ENCODE data around the gene IL21R. TPM values are rescaled to one million over a fixed set of nuclear protein-coding genes. Genes with fewer than 3 reads are reported as not detected.

The IL21R gene
- total and polyA plus RNA-seq, 2 donors (not counting 1 experiment from before 2014, with no cell fraction given) = 28.5 to 32.1 TPM

DNA sequence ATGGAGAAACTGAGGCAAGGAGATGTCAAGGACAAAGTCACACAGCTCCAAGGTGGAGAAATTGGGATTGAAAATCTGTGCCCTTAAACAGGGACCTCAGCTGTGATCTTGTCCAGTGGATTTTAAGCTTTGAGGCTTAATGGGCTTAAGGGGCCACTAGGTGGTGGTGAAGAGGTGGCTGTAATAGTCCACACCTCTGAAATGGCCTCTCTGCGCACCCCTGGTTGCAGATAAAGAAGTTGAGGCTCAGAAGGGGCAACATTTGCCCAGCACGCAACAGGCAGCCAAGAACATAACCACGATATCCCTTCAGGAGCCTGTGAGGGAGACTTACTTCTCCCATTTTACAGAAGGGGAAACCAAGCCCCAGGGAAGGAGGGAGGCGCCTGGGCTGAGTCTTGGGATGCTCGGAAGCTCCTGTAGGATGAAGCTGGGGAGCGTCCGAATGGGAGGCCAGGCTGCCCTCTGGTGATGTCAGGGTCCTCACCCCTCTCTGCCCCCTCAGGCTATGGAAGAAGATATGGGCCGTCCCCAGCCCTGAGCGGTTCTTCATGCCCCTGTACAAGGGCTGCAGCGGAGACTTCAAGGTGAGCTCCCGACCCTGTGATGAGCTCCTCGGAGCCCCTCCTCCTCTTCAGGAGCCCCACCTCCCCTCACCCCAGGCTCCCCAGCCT, 43.7 kb downstream of the IL21R start:
- no peak overlapping the region for H2AFZ ChIP-seq (ENCODE audit: insufficient read depth, low read depth, low read length, poor library complexity, severe bottlenecking)
- H3K79me2 ChIP-seq (ENCODE audit: control insufficient read depth, insufficient read depth, low read length) = peaks cover 7% of the 10 kb centered on the region
- DNase-seq (no peak), ATAC-seq (ENCODE audit: low read depth) (no peak)
- intact Hi-C loops (cut with micrococcal nuclease) = no loop called here
- Mint-ChIP-seq H3K27ac (peak overlapping the region; percentile 75), H3K27me3 (no peaks in the 10 kb centered on the region), H3K9me3 (ENCODE audit: insufficient read depth) (no peaks in the 10 kb centered on the region), H3K4me3 (no peak overlapping the region), H3K4me1 (peaks cover 46% of the 10 kb centered on the region)
- peaks cover 42 to 51% of the 10 kb centered on the region in 2 donors for H3K4me1 ChIP-seq (ENCODE audit: control insufficient read depth in 2 of 2, insufficient read depth in 2 of 2, low read length in 2 of 2)
- no peak overlapping the region for H3K9ac ChIP-seq (ENCODE audit: low read length)
- H3K4me2 ChIP-seq (replicated peaks; ENCODE audit: low read depth, low read length, poor library complexity, severe bottlenecking) = peak overlapping the region; percentile 48
- ChIA-PET CTCF (interaction anchor here (0.8 to 0.9 kb wide), 2 partner anchors 15 to 45 kb away, joined by 3 to 4 read pairs; no protein-coding TSS in a partner anchor), POLR2A (interaction anchor here (0.6 to 0.7 kb wide), 2 partner anchors 146 to 265 kb away, joined by 3 read pairs; no protein-coding TSS in a partner anchor)
- WGBS (ENCODE audit: insufficient coverage) = 98% methylated on average over 7 of the region's 12 CpGs
- peaks cover 26% of the 10 kb centered on the region for H4K20me1 ChIP-seq (ENCODE audit: control insufficient read depth, insufficient read depth, low read length, poor library complexity, severe bottlenecking)
- H3K27me3 ChIP-seq (replicated peaks in 1 of 4; ENCODE audit: control extremely low read depth in 1 of 4, control insufficient read depth in 3 of 4, insufficient read depth in 4 of 4, low read length in 3 of 4) = no peaks in the 10 kb centered on the region
- peaks cover 0 to 23% (median 3%) of the 10 kb centered on the region in 3 donors for H3K9me3 ChIP-seq (ENCODE audit: control extremely low read depth in 1 of 3, control insufficient read depth in 2 of 3, insufficient read depth in 1 of 3, low read length in 2 of 3)
- peaks cover 32 to 73% of the 10 kb centered on the region in 2 experiments for H3K36me3 ChIP-seq (replicated peaks in 1 of 2; ENCODE audit: control extremely low read depth in 1 of 2, control insufficient read depth in 1 of 2, extremely low read depth in 1 of 2, insufficient read depth in 2 of 2, low read length in 1 of 2)
- peak overlapping the region in 1 of 2 donors; percentile 79 for H3K27ac ChIP-seq (ENCODE audit: low read length in 2 of 2)
- H3K4me3 ChIP-seq (ENCODE audit: control extremely low read depth in 1 of 5, extremely low read depth in 1 of 5, insufficient read depth in 1 of 5, low read depth in 2 of 5, low read length in 4 of 5) = no peak overlapping the region
- no peak for TF ChIP-seq CTCF (IDR thresholded peaks at IDR 0.05)

- Histone ChIP-seq H2AFZ (ENCODE audit: insufficient read depth, low read depth, low read length, poor library complexity, severe bottlenecking) (no peak overlapping the region), H3K9ac (ENCODE audit: low read length) (no peak overlapping the region), H3K27me3 (replicated peaks in 1 of 4; ENCODE audit: control extremely low read depth in 1 of 4, control insufficient read depth in 3 of 4, insufficient read depth in 4 of 4, low read length in 3 of 4) (no peaks in the 10 kb centered on the region), H3K4me1 (ENCODE audit: control insufficient read depth in 2 of 2, insufficient read depth in 2 of 2, low read length in 2 of 2) (peaks cover 48 to 61% of the 10 kb centered on the region in 2 donors), H3K9me3 (ENCODE audit: control extremely low read depth in 1 of 3, control insufficient read depth in 2 of 3, insufficient read depth in 1 of 3, low read length in 2 of 3) (peaks cover 0 to 28% (median 3%) of the 10 kb centered on the region in 3 donors), H3K27ac (ENCODE audit: low read length in 2 of 2) (peak overlapping the region; percentile 25 to 79), H3K4me2 (replicated peaks; ENCODE audit: low read depth, low read length, poor library complexity, severe bottlenecking) (peak overlapping the region; percentile 48), H3K79me2 (ENCODE audit: control insufficient read depth, insufficient read depth, low read length) (peaks cover 12% of the 10 kb centered on the region), H3K36me3 (replicated peaks in 1 of 2; ENCODE audit: control extremely low read depth in 1 of 2, control insufficient read depth in 1 of 2, extremely low read depth in 1 of 2, insufficient read depth in 2 of 2, low read length in 1 of 2) (peaks cover 31 to 66% of the 10 kb centered on the region in 2 experiments), H4K20me1 (ENCODE audit: control insufficient read depth, insufficient read depth, low read length, poor library complexity, severe bottlenecking) (peaks cover 19% of the 10 kb centered on the region), H3K4me3 (ENCODE audit: control extremely low read depth in 1 of 5, extremely low read depth in 1 of 5, insufficient read depth in 1 of 5, low read depth in 2 of 5, low read length in 4 of 5) (no peak overlapping the region)
- TF ChIP-seq CTCF (IDR thresholded peaks at IDR 0.05) = no peak
- TF ChIP-seq EZH2 (IDR thresholded peaks at IDR 0.05; ENCODE audit: borderline replicate concordance, insufficient read depth, low read depth, low read length, poor library complexity, severe bottlenecking) = no peak
- no peaks in the 10 kb centered on the region for H3K9me3 Mint-ChIP-seq (ENCODE audit: insufficient read depth)
- H3K27me3 Mint-ChIP-seq = no peaks in the 10 kb centered on the region
- peaks cover 55% of the 10 kb centered on the region for H3K4me1 Mint-ChIP-seq
- intact Hi-C loops (cut with micrococcal nuclease) = no loop called here
- POLR2A ChIA-PET = interaction anchor here (0.7 kb wide), 1 partner anchor 69 kb away, joined by 3 read pairs; no protein-coding TSS in a partner anchor
- WGBS (ENCODE audit: insufficient coverage) = 15% methylated on average over 2 of the region's 4 CpGs
- peak overlapping the region; percentile 88 for H3K27ac Mint-ChIP-seq
- DNase-seq = peak; percentile 84
- CTCF ChIA-PET = interaction anchor here (0.8 to 1.0 kb wide), 3 partner anchors 10 to 79 kb away, joined by 3 to 6 read pairs (median 3); no protein-coding TSS in a partner anchor
- peak overlapping the region; percentile 52 for H3K4me3 Mint-ChIP-seq
- peak; percentile 61 for ATAC-seq (ENCODE audit: low read depth)
Observed at GRCh38 chr16:27446721-27447120, 44.7 kb downstream of the IL21R start.
